ENCODE data around the gene KSR1.

The KSR1 gene

DNA sequence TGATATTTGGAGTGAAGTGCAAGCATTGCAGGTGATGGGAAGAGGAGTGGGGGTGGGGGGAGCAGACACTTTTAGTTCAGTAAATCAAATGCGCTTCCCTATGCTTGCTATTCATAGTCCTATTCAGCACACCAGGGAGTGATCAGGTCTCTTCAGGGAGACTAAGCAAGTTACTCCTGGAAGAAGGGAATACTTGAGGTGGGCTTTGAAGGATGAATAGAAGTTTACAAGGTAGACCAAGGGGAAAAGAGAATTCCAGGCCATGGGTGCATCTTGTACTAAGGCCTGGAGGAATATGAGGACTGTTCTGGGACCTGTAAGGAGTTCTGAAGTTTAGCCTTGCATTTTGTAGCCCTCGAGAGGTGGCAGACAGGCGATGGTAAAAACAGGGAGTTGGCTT lies 134.6 kb downstream of the KSR1 start:
- DNase-seq (ENCODE audit: low read depth), result no peak

- no peak for DNase-seq (ENCODE audit: low read depth)
Measured at GRCh38 chr17:27591986-27592385, 135.7 kb downstream of the KSR1 start.

- no peak for DNase-seq (ENCODE audit: low read depth)
Measured at GRCh38 chr17:27593232-27593856, 137.1 kb downstream of the KSR1 start.

DNA sequence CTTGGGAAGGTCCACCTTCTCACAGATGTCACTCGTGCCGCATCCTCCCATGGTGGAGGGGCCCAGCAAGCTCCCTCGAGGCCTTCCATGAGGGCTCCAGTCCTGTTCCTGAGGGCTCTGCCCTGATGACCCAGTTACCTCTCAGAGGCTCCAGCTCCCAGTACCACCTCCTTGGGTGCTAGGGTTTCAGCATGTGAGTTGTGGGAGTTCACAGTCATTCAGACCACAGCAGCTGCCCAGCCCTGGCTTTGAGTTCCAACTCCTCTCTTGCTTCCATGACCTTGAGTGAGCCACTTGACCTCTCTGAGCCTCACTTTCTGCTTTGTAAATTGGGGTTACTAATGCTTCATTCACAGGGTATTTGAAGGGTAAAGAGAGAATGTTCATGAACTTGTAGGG lies 137.6 kb downstream of the KSR1 start:
- no peak for DNase-seq (ENCODE audit: low read depth)

GRCh38 chr17:27595208-27595607 lies 139.0 kb downstream of the KSR1 start:
- no peak for DNase-seq (ENCODE audit: low read depth)

GRCh38 chr17:27596096-27596495 lies 139.8 kb downstream of the KSR1 start:
- DNase-seq (ENCODE audit: low read depth), result no peak

DNA sequence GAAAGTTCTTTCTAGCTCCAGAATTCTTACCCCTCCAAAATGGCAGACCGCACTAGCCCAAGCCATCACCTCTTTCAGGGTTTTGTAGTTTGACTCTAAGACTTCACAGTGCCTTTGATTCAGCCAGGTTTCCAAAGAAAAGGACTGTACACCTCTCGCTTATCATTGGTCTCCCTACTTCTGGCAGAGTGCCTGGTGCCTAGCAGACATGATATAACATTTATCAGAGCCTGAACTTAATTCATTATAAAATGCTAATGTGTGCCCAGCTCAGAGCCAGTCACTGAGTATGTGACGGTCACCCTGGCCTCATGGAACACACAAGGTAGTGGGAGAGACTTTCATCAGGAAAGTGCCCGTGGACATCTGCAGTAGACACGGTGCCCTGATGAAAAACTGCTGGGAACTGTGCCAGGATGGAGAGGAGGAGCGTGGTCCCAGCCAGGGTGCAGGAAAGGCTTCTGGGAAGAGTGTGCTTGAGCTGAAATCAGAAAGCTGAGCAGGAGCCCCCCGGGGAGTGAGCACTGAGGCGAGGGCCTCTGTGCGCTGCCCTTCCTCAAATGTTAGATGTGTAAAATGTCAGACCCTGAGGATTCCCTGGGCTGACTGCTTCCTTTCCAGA lies 140.4 kb downstream of the KSR1 start:
- DNase-seq (ENCODE audit: low read depth), result no peak

DNA sequence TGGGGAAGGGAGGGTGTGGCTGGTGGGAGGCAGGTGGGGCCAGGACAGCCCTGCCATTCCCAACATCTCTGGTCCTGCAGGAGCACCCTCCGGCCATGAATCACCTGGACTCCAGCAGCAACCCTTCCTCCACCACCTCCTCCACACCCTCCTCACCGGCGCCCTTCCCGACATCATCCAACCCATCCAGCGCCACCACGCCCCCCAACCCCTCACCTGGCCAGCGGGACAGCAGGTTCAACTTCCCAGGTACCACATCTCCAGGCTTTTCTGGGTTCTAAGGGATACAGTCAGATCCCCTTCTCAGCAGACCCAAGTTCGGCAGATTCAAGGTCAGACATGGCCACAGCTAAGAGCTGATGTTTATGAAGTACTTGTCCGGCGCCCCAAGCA lies 140.9 kb downstream of the KSR1 start:
- no peak for DNase-seq (ENCODE audit: low read depth)

- no peak for DNase-seq (ENCODE audit: low read depth)
Measured at GRCh38 chr17:27597783-27598320, 141.6 kb downstream of the KSR1 start.

- no peak for DNase-seq (ENCODE audit: low read depth)
Measured at GRCh38 chr17:27598337-27599050, 142.2 kb downstream of the KSR1 start.

- no peak for DNase-seq (ENCODE audit: low read depth)
Measured at GRCh38 chr17:27600471-27600870, 144.2 kb downstream of the KSR1 start.

- peak; percentile 68 for DNase-seq (ENCODE audit: low read depth)
Measured at GRCh38 chr17:27601069-27601974, 145.1 kb downstream of the KSR1 start.

- DNase-seq (ENCODE audit: low read depth), result no peak
Measured at GRCh38 chr17:27601975-27602302, 145.7 kb downstream of the KSR1 start.

DNA sequence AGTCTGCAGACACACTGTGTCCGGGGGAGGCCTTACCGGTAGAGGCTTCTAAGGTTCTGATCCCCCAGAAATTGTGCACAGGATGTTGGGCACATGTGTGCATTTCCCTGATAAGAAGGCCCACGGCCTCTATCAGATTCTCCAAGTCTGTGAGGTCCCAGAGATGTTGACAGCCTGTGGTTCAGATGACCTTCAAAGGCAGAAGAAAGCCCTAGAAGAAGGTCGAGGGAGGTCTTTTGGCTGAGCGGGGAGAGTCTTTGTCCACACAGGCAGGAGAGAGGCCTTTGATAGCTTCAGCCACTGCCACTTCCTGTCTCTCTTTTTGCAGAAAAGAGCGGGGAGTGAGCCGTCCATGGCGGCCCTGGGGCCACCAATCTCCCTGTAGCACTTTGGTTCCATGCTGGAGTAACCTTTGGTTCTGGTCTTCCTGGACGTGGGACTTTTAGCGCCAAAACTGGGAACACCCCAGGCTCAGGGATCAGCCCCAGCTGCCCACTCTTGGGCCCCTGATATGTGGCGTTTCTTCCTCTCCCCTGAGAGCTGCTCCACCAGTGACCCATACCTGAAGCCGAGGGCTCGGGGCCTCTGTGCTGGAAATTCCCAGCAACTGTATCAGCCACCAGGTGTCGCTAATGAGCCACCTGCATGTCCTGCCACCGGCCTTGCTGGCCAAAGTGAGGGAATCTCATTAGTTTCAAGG lies 146.6 kb downstream of the KSR1 start:
- peak; percentile 41 for DNase-seq (ENCODE audit: low read depth)

DNA sequence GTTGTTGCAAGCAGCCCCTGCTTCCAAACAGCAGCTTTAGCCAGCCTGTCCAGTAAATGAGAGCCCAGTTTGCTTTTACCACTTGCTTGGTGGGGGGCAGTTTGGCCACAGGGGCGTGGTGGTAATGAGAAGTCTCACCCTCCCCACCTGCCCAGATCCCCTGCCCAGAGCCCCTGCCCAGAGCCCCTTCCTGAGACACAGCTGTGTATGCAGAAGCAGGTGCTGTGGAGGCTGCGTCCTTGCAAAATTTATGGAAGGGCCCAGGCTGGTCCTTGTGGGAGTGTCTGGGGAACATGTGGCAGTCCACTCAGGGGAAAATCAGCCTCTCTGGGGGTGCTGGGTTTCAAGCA lies 147.1 kb downstream of the KSR1 start:
- DNase-seq (ENCODE audit: low read depth), result no peak

GRCh38 chr17:27603880-27604794 lies 147.9 kb downstream of the KSR1 start:
- DNase-seq (ENCODE audit: low read depth), result no peak

DNA sequence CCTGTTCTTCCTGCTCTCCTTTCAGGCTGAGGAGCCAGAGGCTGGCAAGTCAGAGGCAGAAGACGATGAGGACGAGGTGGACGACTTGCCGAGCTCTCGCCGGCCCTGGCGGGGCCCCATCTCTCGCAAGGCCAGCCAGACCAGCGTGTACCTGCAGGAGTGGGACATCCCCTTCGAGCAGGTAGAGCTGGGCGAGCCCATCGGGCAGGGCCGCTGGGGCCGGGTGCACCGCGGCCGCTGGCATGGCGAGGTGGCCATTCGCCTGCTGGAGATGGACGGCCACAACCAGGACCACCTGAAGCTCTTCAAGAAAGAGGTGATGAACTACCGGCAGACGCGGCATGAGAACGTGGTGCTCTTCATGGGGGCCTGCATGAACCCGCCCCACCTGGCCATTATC lies 149.2 kb downstream of the KSR1 start:
- DNase-seq (ENCODE audit: low read depth), result no peak

DNA sequence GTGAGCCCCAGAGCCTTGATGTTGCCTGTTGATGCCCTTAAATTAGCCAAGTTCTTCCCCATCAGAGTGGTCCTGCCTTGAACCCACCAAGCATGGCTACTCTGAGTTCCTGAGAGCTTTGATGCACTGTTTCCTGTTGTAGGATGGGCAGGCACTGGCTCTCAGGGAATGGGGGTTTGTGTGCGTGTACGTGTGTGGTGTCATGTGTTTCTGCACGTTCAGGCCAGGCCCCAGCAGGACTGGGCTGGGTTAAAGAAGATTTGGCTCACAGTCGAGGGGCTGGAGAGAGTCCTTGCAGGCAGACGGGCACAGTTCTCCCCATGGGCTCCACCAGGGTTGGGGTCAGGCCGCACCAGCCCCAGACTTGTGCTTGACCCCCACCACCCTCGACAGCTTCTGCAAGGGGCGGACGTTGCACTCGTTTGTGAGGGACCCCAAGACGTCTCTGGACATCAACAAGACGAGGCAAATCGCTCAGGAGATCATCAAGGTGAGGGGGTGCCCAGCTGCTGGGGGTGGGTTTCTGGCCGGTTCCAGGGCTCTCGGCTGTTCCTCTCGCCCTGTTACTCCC lies 151.4 kb downstream of the KSR1 start:
- no peak for DNase-seq (ENCODE audit: low read depth)

DNA sequence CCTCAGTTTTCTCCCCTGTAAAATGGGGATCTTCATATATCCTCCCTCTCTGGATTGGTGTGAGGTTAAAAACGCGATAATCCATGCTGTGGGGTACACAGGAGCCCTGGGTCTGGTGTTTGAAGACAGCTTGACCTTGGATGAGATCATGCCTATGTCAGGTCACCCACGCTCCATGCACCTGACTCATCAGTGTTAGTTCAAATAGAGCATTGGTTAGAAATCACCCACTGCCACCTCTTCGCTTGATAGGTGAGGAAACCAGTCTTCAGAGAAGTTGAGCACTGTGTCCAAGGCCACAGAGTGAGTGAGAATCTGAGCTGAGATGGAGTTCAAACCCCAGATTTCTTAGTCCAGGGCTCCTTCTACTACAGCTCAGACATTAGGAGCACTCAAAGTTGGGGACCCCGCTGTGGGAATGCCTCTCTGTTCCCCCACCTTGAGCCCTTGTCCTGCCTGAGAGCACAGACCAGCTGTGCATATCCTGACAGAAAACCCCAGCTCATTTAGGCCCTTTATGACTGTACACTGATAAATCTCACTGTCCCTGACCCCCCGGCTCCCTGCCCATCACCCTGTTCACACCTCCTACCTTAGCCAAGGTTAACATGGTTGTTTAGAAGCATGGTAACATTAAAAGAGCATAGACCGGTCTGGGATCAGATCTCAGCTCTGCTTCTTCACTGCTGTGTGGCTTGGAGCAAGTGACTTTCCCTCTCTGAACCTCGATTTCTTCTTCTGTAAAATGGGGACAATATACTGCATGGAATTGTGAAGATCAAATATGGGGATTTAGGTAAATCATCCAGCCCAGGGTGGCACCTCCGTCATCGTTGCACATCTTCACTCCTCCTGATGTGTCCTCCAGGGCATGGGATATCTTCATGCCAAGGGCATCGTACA lies 152.3 kb downstream of the KSR1 start:
- no peak for DNase-seq (ENCODE audit: low read depth)
